AG09309 (cell line): ENCODE measurements around the gene PLIN4.

Source experiments
- DNase-seq: peaks from one replicate; pipeline ENCODE4 v3.0.0-alpha.2; 2010; ENCODE audit warnings: low read depth
- H3K4me3 ChIP-seq: 2 replicates; pipeline ENCODE4 v1.5.1; 2011; ENCODE audit warnings: mild to moderate bottlenecking, low read depth, low read length, moderate library complexity; ENCODE audit not compliant: control insufficient read depth
- CTCF ChIP-seq: IDR thresholded peaks from 2 replicates; pipeline ENCODE4 v1.5.1; 2011; ENCODE audit warnings: mild to moderate bottlenecking, low read depth, low read length, inconsistent platforms; ENCODE audit not compliant: insufficient read depth, control insufficient read depth; ENCODE audit errors: missing control alignments

Gene PLIN4

GRCh38 chr19:4511300-4512054 lies 6.8 kb downstream of the PLIN4 start:
- DNase-seq: no peak
- no peak for TF ChIP-seq CTCF
- no peak overlapping the region for H3K4me3 ChIP-seq

- TF ChIP-seq CTCF: no peak
- no peak overlapping the region for H3K4me3 ChIP-seq
- no peak for DNase-seq
These were observed 7.6 kb downstream of the PLIN4 start for GRCh38 chr19:4510435-4511255.

- no peak for DNase-seq
- TF ChIP-seq CTCF: no peak
- no peak overlapping the region for H3K4me3 ChIP-seq
These were observed 9.6 kb downstream of the PLIN4 start for GRCh38 chr19:4508698-4509097.

- H3K4me3 ChIP-seq: no peak overlapping the region
- TF ChIP-seq CTCF: no peak
- DNase-seq: no peak
These were observed 10.5 kb downstream of the PLIN4 start for GRCh38 chr19:4507804-4508203.

GRCh38 chr19:4507150-4507452 lies 11.2 kb downstream of the PLIN4 start:
- H3K4me3 ChIP-seq: no peak overlapping the region
- no peak for TF ChIP-seq CTCF
- no peak for DNase-seq

- H3K4me3 ChIP-seq: no peak overlapping the region
- no peak for TF ChIP-seq CTCF
- DNase-seq: no peak
These were observed 11.7 kb downstream of the PLIN4 start for GRCh38 chr19:4506449-4507149.
